Measurements from ENCODE around the gene PLA2G6. TPM values are rescaled to one million over a fixed set of nuclear protein-coding genes. Genes with fewer than 3 reads are reported as not detected.

The PLA2G6 gene
- total RNA-seq = 7.9 and 9.6 TPM in 2 replicates

DNA sequence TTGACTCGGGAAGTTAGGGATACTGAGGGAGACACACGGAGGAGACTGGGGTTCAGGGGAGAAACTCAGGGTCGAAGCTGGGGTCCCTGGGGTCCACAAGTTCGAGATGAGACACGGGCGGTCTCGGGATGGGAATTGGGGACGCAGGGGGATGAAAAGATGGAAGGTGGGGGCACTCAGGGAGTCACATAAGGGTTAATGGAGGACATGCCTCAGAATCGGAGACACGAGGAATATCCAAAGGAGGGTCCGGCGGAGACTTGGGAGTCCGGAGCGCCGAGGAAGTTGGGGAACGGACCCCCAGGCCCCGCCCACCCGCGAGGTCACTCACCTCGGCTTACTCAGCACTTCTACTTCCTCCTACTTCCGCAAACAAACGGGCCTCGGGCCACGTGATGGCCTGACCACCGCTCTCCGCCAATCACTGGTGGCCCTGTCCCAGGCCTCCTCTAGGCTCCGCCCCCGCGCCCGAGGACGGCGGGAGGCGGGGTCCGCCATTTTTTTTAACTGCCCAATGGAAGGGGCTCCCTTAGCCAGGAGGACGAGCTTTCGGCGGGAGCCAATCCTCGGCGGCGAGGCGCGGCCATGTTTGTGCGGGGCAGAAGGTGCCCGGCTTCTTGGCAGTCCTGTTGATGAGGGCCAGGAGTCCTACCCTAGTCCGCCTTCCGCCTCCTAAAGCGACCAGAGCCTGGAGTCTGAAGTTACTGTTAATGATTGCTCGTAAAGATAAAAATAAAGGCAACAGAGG, at the start of gene PLA2G6:
Gene PLA2G6, minus strand, starts transcription at position 378 of the 748 bp plus-strand sequence. CDS start 12,404 bp downstream, outside the sequence.
- DNase-seq (ENCODE audit: low read depth) (peak; percentile 95), FAIRE-seq (no peak)

DNA sequence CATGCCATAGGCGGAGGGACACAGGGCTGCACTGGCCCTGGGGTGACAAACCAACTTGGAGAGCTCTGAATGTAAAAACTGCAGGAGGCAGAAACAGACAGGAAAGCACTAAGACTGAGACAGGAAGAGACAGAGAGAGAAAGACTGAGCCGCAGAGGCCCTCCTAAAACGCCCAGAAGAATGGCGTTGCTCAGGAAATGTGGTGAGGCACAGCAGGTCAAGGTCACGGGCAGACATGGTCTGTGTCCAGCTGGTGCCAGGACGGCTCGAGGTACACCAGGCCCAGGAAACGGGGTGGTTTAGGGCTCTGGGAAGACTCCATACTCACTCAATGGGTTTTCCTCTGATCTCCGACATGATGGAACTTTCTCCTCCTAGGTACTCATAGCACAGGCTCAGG, 49.3 kb upstream of the PLA2G6 start:
- Histone ChIP-seq H3K36me3 (ENCODE audit: control insufficient read depth, insufficient read depth, low read length) (peaks cover 18% of the 10 kb centered on the region), H3K27me3 (ENCODE audit: control insufficient read depth, insufficient read depth, low read length) (no peaks in the 10 kb centered on the region), H3K4me3 (ENCODE audit: low read depth, low read length) (no peak overlapping the region)
- FAIRE-seq (no peak), DNase-seq (ENCODE audit: low read depth) (no peak)
- TF ChIP-seq, protein P1, sequence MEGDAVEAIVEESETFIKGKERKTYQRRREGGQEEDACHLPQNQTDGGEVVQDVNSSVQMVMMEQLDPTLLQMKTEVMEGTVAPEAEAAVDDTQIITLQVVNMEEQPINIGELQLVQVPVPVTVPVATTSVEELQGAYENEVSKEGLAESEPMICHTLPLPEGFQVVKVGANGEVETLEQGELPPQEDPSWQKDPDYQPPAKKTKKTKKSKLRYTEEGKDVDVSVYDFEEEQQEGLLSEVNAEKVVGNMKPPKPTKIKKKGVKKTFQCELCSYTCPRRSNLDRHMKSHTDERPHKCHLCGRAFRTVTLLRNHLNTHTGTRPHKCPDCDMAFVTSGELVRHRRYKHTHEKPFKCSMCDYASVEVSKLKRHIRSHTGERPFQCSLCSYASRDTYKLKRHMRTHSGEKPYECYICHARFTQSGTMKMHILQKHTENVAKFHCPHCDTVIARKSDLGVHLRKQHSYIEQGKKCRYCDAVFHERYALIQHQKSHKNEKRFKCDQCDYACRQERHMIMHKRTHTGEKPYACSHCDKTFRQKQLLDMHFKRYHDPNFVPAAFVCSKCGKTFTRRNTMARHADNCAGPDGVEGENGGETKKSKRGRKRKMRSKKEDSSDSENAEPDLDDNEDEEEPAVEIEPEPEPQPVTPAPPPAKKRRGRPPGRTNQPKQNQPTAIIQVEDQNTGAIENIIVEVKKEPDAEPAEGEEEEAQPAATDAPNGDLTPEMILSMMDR (IDR thresholded peaks at IDR 0.05; ENCODE audit: insufficient read depth, low read length, severe bottlenecking) = no peak

More for the DNA sequence above, at the start of gene PLA2G6:
- Histone ChIP-seq H3K27me3 (ENCODE audit: control insufficient read depth, insufficient read depth, low read length) (no peaks in the 10 kb centered on the region), H3K4me3 (ENCODE audit: low read depth, low read length) (peak within 1 kb of the TSS; percentile 71), H3K36me3 (ENCODE audit: control insufficient read depth, insufficient read depth, low read length) (no peaks in the 10 kb centered on the region)
- TF ChIP-seq, protein P1 (IDR thresholded peaks at IDR 0.05; ENCODE audit: insufficient read depth, low read length, severe bottlenecking) = no peak

GRCh38 chr22:38230108-38230825, 48.6 kb upstream of the PLA2G6 start:
- DNase-seq (ENCODE audit: low read depth) (peak; percentile 78), FAIRE-seq (no peak)
- Histone ChIP-seq H3K27me3 (ENCODE audit: control insufficient read depth, insufficient read depth, low read length) (no peaks in the 10 kb centered on the region), H3K36me3 (ENCODE audit: control insufficient read depth, insufficient read depth, low read length) (peaks cover 23% of the 10 kb centered on the region), H3K4me3 (ENCODE audit: low read depth, low read length) (no peak overlapping the region)
- TF ChIP-seq, protein P1 (IDR thresholded peaks at IDR 0.05; ENCODE audit: insufficient read depth, low read length, severe bottlenecking) = peak; percentile 85

DNA sequence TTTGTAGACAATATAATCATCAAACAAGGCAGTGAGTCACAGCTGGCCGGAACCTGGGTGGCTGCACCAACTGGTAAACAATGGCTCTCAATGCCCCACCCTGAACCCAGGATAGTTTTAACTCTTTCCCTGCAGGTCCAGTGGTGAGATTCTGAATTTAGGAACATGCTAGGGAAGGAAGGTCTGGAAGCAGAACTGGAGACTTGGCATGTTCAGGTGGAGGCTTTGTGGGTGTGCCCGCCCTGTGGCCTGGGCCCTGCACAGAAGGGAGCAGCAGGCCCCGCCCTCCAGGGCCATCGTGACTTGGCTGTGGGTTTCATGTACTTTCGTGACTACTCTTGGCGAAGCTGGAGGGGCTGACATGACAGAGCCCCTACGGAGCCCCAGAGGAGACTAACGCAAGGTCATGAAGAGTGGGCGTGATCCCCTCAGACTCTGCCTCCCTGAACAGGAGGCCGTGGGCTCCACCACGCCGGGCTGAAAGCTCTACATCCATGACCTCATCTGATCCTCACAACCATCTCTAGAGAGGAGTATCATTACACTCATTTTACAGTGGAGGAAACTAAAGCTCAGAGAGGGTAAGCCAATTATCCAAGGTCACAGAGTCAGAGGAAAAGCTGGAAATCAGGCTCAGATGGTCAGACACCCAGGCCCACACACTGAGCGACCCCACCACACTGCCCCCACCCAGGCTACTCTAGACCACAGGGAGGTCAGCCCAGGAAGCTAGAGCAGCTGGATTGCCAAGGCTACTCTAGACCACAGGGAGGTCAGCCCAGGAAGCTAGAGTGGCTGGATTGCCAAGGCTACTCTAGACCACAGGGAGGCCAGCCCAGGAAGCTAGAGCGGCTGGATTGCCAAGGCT, 47.5 kb upstream of the PLA2G6 start:
- FAIRE-seq (peak; percentile 7), DNase-seq (ENCODE audit: low read depth) (peak; percentile 88)
- Histone ChIP-seq H3K4me3 (ENCODE audit: low read depth, low read length) (no peak overlapping the region), H3K36me3 (ENCODE audit: control insufficient read depth, insufficient read depth, low read length) (peaks cover 30% of the 10 kb centered on the region), H3K27me3 (ENCODE audit: control insufficient read depth, insufficient read depth, low read length) (no peaks in the 10 kb centered on the region)
- TF ChIP-seq, protein P1 (IDR thresholded peaks at IDR 0.05; ENCODE audit: insufficient read depth, low read length, severe bottlenecking) = no peak

DNA sequence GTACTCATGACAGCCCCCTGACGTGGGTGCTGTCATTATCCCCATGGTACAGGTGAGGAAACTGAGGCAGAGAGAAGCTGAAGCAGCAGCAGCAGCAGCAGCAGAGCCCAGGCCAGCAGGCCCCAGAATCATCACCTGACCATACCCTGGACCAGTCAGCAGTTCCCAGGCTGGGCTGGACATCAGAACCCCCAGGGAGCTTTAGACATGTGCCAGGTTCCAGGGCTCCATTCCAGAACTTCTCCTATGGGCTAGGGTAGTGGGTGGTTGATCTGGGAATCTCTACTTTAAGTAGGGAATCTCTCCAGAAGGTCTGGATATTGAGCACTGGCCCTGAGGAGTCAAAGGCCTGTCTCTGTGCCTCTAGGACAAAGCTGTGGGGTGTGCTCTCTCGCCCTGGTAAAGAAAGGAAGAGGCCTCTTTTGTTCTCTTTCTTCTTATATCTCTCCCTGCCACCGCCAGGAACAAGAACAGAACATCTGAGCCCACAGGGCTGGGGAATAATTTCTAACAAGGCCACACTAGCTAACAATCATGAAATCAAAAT, 46.8 kb upstream of the PLA2G6 start:
- DNase-seq (ENCODE audit: low read depth) = no peak
- peaks cover 30% of the 10 kb centered on the region for H3K36me3 ChIP-seq (ENCODE audit: control insufficient read depth, insufficient read depth, low read length)

More for the DNA sequence above, 46.8 kb upstream of the PLA2G6 start:
- Histone ChIP-seq H3K27me3 (ENCODE audit: control insufficient read depth, insufficient read depth, low read length) (no peaks in the 10 kb centered on the region), H3K4me3 (ENCODE audit: low read depth, low read length) (no peak overlapping the region)
- no peak for FAIRE-seq
- TF ChIP-seq, protein P1 (IDR thresholded peaks at IDR 0.05; ENCODE audit: insufficient read depth, low read length, severe bottlenecking) = no peak
